Suprapubic skin (tissue), 3 donors: ENCODE measurements around the gene YEATS2.

Source experiments
- CTCF ChIP-seq, 2 donors: fragments of 200-600 bp in 1 of 2; fragments of 450-650 bp in 1 of 2; sonication (generic) in 1 of 2; IDR thresholded peaks; one replicate each; pipeline ENCODE4 v1.5.1; 2016 to 2019; ENCODE audit warnings: antibody characterized with exemption in 2 of 2, mild to moderate bottlenecking in 1 of 2, moderate library complexity in 1 of 2
- EP300 ChIP-seq: sonication (generic); formaldehyde crosslinking; IDR thresholded peaks from one replicate; pipeline ENCODE4 v1.6.1; 2017; ENCODE audit warnings: antibody characterized with exemption
- POLR2A ChIP-seq, 2 donors: fragments of 450-650 bp; IDR thresholded peaks; one replicate each; pipeline ENCODE4 v1.6.1; 2017; ENCODE audit warnings: antibody characterized with exemption in 2 of 2, mild to moderate bottlenecking in 2 of 2, moderate library complexity in 2 of 2

- TF ChIP-seq POLR2A (IDR thresholded peaks at IDR 0.05) (no peak), CTCF (IDR thresholded peaks at IDR 0.05) (no peak), EP300 (no peak)
Measured at GRCh38 chr3:183815951-183816475, 118.4 kb downstream of the YEATS2 start.
